B cell (primary cell): ENCODE results near the gene TMIGD2. TPM values are rescaled to one million over a fixed set of nuclear protein-coding genes. Genes with fewer than 3 reads are reported as not detected.
A peak's percentile ranks its signal among the peaks of the same experiment; 100 is the strongest.

ENCODE experiments used
- ATAC-seq: fragments of 200-7000 bp; cut with Tn5 transposase; one replicate; pipeline ENCODE4 v1.10.0; 2021; ENCODE audit warnings: low read depth, mild to moderate bottlenecking, moderate number of reproducible peaks, moderate library complexity
- CTCF ChIA-PET: fragments of 350-600 bp; sonication (Branson Sonifier 250); formaldehyde crosslinking; loops from one replicate; lab custom pipeline; 2021; ENCODE audit warnings: antibody characterized with exemption, inconsistent platforms; lab: Charles Lee
- POLR2A ChIA-PET: fragments of 350-600 bp; sonication (Branson Sonifier 250); formaldehyde crosslinking; loops from one replicate; lab custom pipeline; 2021; ENCODE audit warnings: antibody characterized with exemption; lab: Charles Lee
- DNase-seq: peaks from one replicate; pipeline ENCODE4 v3.0.0; 2013
- H2AFZ ChIP-seq: 2 replicates; pipeline ENCODE4 v1.6.1; 2012; ENCODE audit warnings: mild to moderate bottlenecking, low read depth, low read length; ENCODE audit not compliant: insufficient read depth, poor library complexity, severe bottlenecking
- H3K27ac ChIP-seq, 2 donors: 1 replicate in 1 of 2; 2 replicates in 1 of 2; pipeline ENCODE4 v1.5.1; 2012 to 2013; ENCODE audit warnings: low read length in 2 of 2, mild to moderate bottlenecking in 2 of 2, moderate library complexity in 1 of 2
- H3K27me3 ChIP-seq, 4 experiments: fragments of 200-600 bp in 1 of 4; sonication (generic) in 1 of 4; replicated peaks in 1 of 4; 1 replicate in 2 of 4; 2 replicates in 2 of 4; pipeline versions ENCODE4 v1.6.1 to v1.7.0; 2013 to 2016; ENCODE audit warnings: low read length in 3 of 4, mild to moderate bottlenecking in 2 of 4, mixed read lengths in 1 of 4, moderate library complexity in 1 of 4; ENCODE audit not compliant: insufficient read depth in 4 of 4, control insufficient read depth in 3 of 4; ENCODE audit errors: control extremely low read depth in 1 of 4
- H3K36me3 ChIP-seq, 2 experiments: replicated peaks in 1 of 2; 1 replicate in 1 of 2; 2 replicates in 1 of 2; pipeline versions ENCODE4 v1.6.1 to v1.7.1; 2013; ENCODE audit warnings: low read length in 1 of 2; ENCODE audit not compliant: insufficient read depth in 2 of 2, control insufficient read depth in 1 of 2; ENCODE audit errors: control extremely low read depth in 1 of 2, extremely low read depth in 1 of 2
- H3K4me1 ChIP-seq, 2 donors: fragments of 200-600 bp in 1 of 2; sonication (generic) in 1 of 2; 1 replicate in 1 of 2; 2 replicates in 1 of 2; pipeline versions ENCODE4 v1.5.1 to v1.6.1; 2013 to 2017; ENCODE audit warnings: low read length in 2 of 2; ENCODE audit not compliant: control insufficient read depth in 2 of 2, insufficient read depth in 2 of 2
- H3K4me2 ChIP-seq: replicated peaks from 2 replicates; pipeline ENCODE3; 2012; ENCODE audit warnings: mild to moderate bottlenecking, low read depth, low read length; ENCODE audit not compliant: poor library complexity, severe bottlenecking
- H3K4me3 ChIP-seq, 5 experiments: fragments of 200-600 bp in 1 of 5; sonication (generic) in 1 of 5; 1 replicate in 3 of 5; 2 replicates in 2 of 5; pipeline versions ENCODE4 v1.5.1 to v1.7.0; 2011 to 2016; ENCODE audit warnings: low read length in 4 of 5, mild to moderate bottlenecking in 4 of 5, low read depth in 2 of 5, control low read depth in 1 of 5, moderate library complexity in 1 of 5; ENCODE audit not compliant: insufficient read depth in 1 of 5; ENCODE audit errors: control extremely low read depth in 1 of 5, extremely low read depth in 1 of 5
- H3K79me2 ChIP-seq: fragments of 200-600 bp; sonication (generic); one replicate; pipeline ENCODE4 v1.6.0; 2016; ENCODE audit warnings: low read length; ENCODE audit not compliant: control insufficient read depth, insufficient read depth
- H3K9ac ChIP-seq: fragments of 200-600 bp; sonication (generic); 2 replicates; pipeline ENCODE4 v1.6.1; 2017; ENCODE audit warnings: mild to moderate bottlenecking, low read length, moderate library complexity
- H3K9me3 ChIP-seq, 3 donors: one replicate each; pipeline versions ENCODE4 v1.6.1 to v1.7.1; 2013; ENCODE audit warnings: low read length in 2 of 3; ENCODE audit not compliant: control insufficient read depth in 2 of 3, insufficient read depth in 1 of 3; ENCODE audit errors: control extremely low read depth in 1 of 3
- H4K20me1 ChIP-seq: 2 replicates; pipeline ENCODE4 v1.6.0; 2012; ENCODE audit warnings: mild to moderate bottlenecking, low read length; ENCODE audit not compliant: insufficient read depth, control insufficient read depth, poor library complexity, severe bottlenecking
- H3K27ac Mint-ChIP-seq: one replicate; pipeline ENCODE4 v1.8.0; 2021; ENCODE audit warnings: mixed read lengths
- H3K27me3 Mint-ChIP-seq: one replicate; pipeline ENCODE4 v1.8.0; 2021; ENCODE audit warnings: mixed read lengths
- H3K4me1 Mint-ChIP-seq: one replicate; pipeline ENCODE4 v1.8.0; 2021; ENCODE audit warnings: mixed read lengths
- H3K4me3 Mint-ChIP-seq: one replicate; pipeline ENCODE4 v1.8.0; 2021; ENCODE audit warnings: mixed read lengths
- H3K9me3 Mint-ChIP-seq: one replicate; pipeline ENCODE4 v1.8.0; 2022; ENCODE audit warnings: mixed read lengths; ENCODE audit not compliant: insufficient read depth
- EZH2 ChIP-seq: IDR thresholded peaks from 2 replicates; pipeline ENCODE4 v1.6.1; 2012; ENCODE audit warnings: borderline replicate concordance, low read depth, mild to moderate bottlenecking, moderate library complexity, low read length; ENCODE audit not compliant: insufficient read depth, poor library complexity, severe bottlenecking
- WGBS: methylation state at CpG from one replicate; pipeline ENCODE4 v1.1.5; 2013; ENCODE audit warnings: missing lambda C conversion rate; ENCODE audit not compliant: insufficient coverage; 5-methylcytosine and 5-hydroxymethylcytosine counted together
- intact Hi-C: fragments of 100-400 bp; cut with micrococcal nuclease; formaldehyde crosslinking; loops from one replicate; pipeline ENCODE4 v1.10.0; 2022
- polyA plus RNA-seq: library from polyadenylated mRNA; depleted of rRNA; stranded (reverse); fragments of >200 nt; gene quantifications from 2 replicates; pipeline ENCODE4 v1.2.3, GENCODE V29; 2012
- total RNA-seq, 2 donors: library from RNA; stranded (reverse); fragments of 120-200 nt in 1 of 2; gene quantifications; 1 replicate in 1 of 2; 2 replicates in 1 of 2; pipeline versions ENCODE4 v1.2.3 to v1.2.4, GENCODE V29; 2013 to 2022
- TF ChIP-seq, protein P1 (sequence below): fragments of 200-600 bp; IDR thresholded peaks from one replicate; pipeline ENCODE4 v1.8.0; 2022; ENCODE audit warnings: antibody characterized with exemption, mild to moderate bottlenecking

Gene TMIGD2
- total and polyA plus RNA-seq, 2 donors (not counting 1 experiment from before 2014, with no cell fraction given) = 0.24 TPM; not detected in 1

- intact Hi-C loops = no loop called here
- ChIA-PET POLR2A (no interaction called here), CTCF (no interaction called here)
- no peak for TF ChIP-seq EZH2
- TF ChIP-seq, protein P1, sequence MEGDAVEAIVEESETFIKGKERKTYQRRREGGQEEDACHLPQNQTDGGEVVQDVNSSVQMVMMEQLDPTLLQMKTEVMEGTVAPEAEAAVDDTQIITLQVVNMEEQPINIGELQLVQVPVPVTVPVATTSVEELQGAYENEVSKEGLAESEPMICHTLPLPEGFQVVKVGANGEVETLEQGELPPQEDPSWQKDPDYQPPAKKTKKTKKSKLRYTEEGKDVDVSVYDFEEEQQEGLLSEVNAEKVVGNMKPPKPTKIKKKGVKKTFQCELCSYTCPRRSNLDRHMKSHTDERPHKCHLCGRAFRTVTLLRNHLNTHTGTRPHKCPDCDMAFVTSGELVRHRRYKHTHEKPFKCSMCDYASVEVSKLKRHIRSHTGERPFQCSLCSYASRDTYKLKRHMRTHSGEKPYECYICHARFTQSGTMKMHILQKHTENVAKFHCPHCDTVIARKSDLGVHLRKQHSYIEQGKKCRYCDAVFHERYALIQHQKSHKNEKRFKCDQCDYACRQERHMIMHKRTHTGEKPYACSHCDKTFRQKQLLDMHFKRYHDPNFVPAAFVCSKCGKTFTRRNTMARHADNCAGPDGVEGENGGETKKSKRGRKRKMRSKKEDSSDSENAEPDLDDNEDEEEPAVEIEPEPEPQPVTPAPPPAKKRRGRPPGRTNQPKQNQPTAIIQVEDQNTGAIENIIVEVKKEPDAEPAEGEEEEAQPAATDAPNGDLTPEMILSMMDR = no peak
- ATAC-seq (no peak), DNase-seq (no peak)
- Histone ChIP-seq H2AFZ (peak overlapping the region; percentile 33), H3K9ac (no peak overlapping the region), H3K4me2 (no peak overlapping the region), H3K36me3 (no peaks in the 10 kb centered on the region), H3K9me3 (no peaks in the 10 kb centered on the region), H4K20me1 (no peaks in the 10 kb centered on the region), H3K27me3 (peaks cover 0 to 7% (median 0%) of the 10 kb centered on the region in 4 experiments), H3K79me2 (no peaks in the 10 kb centered on the region), H3K27ac (no peak overlapping the region), H3K4me1 (peaks cover 4% of the 10 kb centered on the region in 2 donors), H3K4me3 (no peak overlapping the region)
- Mint-ChIP-seq H3K4me1 (peaks cover 7% of the 10 kb centered on the region), H3K27me3 (peaks cover 11% of the 10 kb centered on the region), H3K9me3 (no peaks in the 10 kb centered on the region), H3K4me3 (no peak overlapping the region), H3K27ac (no peak overlapping the region)
- 32% methylated on average over 7 of the region's 13 CpGs for WGBS
Observed at GRCh38 chr19:4301590-4302242, 473 bp downstream of the TMIGD2 start.

DNA sequence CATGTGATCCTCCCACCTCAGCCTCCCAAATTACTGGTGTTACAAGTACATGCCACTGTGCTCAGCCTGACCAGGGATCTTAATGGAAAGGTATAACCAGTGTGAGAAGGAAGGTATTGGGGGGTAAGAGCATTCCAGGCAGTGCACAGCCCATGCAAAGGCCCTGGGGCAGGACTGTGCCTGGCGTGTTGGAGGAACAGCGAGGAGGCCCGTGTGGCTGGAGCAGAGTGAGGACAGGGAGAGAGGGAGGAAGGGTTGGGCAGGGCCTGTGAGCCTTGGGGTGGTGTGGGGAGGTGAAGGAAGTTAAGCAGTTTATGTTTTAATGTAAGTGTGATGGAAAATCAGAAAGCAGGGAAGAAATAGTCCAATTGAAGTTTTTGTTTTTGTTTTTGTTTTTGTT, 1.6 kb downstream of the TMIGD2 start:
- H3K4me1 Mint-ChIP-seq = peaks cover 7% of the 10 kb centered on the region
- no peak overlapping the region for H3K4me3 Mint-ChIP-seq
- Histone ChIP-seq H3K4me3 (no peak overlapping the region), H2AFZ (no peak overlapping the region), H3K4me2 (no peak overlapping the region), H3K4me1 (peaks cover 4% of the 10 kb centered on the region in 2 donors), H3K27me3 (peaks cover 0 to 15% (median 0%) of the 10 kb centered on the region in 4 experiments), H3K79me2 (no peaks in the 10 kb centered on the region), H3K9ac (no peak overlapping the region), H4K20me1 (no peaks in the 10 kb centered on the region), H3K27ac (no peak overlapping the region), H3K36me3 (no peaks in the 10 kb centered on the region), H3K9me3 (no peaks in the 10 kb centered on the region)
- intact Hi-C loops = no loop called here
- ChIA-PET POLR2A (no interaction called here), CTCF (no interaction called here)
- no peak overlapping the region for H3K27ac Mint-ChIP-seq
- peaks cover 11% of the 10 kb centered on the region for H3K27me3 Mint-ChIP-seq
- ATAC-seq = no peak
- no peak for TF ChIP-seq EZH2
- TF ChIP-seq, protein P1 = no peak
- no peaks in the 10 kb centered on the region for H3K9me3 Mint-ChIP-seq
- DNase-seq = no peak
- WGBS = 83% methylated on average over 3 of the region's 3 CpGs
